HL-60/S4 treated with phorbol 12-myristate 13-acetate at 8.2 ng/mL for 4 days and 3 days (cell line): ENCODE data around the gene MICAL3.

Source experiments
- in situ Hi-C: fragments of 300-500 bp; cut with MboI; formaldehyde crosslinking; loops from 2 replicates; pipeline ENCODE4 v1.15.0; 2022; ENCODE audit warnings: low sequenced_read_pairs

Gene MICAL3

GRCh38 chr22:17957204-17957603 lies 67.2 kb downstream of the MICAL3 start:
- in situ Hi-C loops = no loop called here

DNA sequence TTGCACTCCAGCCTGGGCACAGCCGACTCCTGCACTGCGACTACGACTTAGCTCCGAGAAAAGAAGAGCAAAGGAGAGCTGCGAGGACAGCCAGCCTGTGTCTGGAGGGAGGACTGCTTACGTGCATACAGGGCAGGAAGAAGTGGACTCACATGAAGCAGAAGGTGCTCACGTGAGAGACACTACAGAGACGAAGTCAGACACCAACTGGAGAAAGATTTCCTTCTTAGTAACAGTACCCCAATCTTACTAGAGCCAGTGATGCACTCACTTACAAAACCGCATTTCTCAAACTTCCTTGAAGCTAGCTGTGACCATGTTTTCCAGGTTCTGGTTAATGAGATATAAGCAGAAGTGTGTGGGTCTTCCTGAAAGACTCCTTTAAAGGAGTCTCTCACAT lies 67.7 kb downstream of the MICAL3 start:
- in situ Hi-C loops = no loop called here

DNA sequence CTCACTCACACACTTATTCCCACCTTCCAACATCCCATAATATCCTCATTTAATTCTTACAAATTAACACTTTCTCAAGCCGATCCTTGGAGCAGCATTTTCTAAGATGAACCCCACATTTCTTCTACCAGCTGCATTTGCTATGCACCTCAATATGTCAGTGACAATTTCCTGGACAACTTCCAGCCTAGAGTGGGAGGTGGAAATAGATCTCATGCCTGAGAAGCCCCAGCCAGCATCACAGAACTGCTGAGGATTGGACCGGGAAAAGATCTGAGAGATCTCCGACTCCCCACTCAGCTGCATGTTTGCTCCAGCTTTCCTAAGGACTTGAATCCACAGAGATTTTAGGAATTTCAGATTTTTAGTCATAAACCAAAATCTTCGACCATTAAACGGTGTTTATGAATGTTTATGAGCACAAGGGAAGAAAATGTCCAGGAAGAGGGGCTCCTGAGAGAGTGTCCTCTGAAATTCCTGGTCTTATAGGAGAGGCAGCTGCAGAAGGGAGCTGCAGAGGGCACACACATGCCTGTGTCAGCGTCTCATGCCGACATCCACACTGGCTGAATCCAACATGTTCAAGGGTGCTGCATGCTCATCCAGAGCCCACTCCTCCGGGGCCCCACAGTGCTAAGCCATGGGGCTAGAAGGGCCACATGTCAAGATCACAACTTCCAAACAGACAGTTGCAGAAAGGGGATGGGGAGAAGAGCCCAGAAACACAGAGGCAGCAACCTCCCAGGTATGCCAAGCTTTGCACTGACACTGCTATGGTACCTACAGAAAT lies 68.6 kb downstream of the MICAL3 start:
- in situ Hi-C loops = no loop called here

- in situ Hi-C loops = no loop called here
Observed at GRCh38 chr22:17954860-17955587, 69.3 kb downstream of the MICAL3 start.

GRCh38 chr22:17954200-17954859 lies 70.0 kb downstream of the MICAL3 start:
- in situ Hi-C loops = no loop called here

- in situ Hi-C loops = no loop called here
Observed at GRCh38 chr22:17953147-17953546, 71.2 kb downstream of the MICAL3 start.

DNA sequence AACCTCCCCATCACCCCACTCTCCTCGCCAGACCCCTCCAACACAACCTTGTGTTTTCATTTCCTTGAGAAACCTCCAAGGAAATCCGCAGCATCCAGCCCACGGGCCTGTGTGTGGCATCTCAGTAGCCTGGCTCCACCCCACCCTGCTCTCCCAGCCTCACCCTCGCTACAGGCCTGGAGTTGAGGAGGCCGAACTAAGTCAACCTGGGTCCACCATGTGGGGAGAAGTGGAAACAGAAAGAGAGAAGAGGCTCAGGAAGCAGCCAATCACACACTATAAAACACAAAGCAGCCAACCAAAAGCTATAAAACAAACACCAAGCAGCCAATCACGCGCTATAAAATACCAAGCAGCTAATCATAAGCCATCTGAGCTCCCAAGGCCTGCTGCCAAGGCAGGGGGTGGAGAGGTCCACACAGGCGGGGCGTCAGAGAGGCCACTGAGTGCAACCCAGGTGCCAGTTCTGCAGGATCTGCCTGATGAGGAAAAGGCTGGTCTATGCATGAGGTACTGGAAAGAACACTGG lies 72.0 kb downstream of the MICAL3 start:
- in situ Hi-C loops = no loop called here

- in situ Hi-C loops = no loop called here
Observed at GRCh38 chr22:17951315-17951714, 73.0 kb downstream of the MICAL3 start.

GRCh38 chr22:17950651-17951214 lies 73.6 kb downstream of the MICAL3 start:
- in situ Hi-C loops = no loop called here

GRCh38 chr22:17949642-17950473 lies 74.5 kb downstream of the MICAL3 start:
- in situ Hi-C loops = no loop called here

- in situ Hi-C loops = no loop called here
Observed at GRCh38 chr22:17948101-17948500, 76.3 kb downstream of the MICAL3 start.

DNA sequence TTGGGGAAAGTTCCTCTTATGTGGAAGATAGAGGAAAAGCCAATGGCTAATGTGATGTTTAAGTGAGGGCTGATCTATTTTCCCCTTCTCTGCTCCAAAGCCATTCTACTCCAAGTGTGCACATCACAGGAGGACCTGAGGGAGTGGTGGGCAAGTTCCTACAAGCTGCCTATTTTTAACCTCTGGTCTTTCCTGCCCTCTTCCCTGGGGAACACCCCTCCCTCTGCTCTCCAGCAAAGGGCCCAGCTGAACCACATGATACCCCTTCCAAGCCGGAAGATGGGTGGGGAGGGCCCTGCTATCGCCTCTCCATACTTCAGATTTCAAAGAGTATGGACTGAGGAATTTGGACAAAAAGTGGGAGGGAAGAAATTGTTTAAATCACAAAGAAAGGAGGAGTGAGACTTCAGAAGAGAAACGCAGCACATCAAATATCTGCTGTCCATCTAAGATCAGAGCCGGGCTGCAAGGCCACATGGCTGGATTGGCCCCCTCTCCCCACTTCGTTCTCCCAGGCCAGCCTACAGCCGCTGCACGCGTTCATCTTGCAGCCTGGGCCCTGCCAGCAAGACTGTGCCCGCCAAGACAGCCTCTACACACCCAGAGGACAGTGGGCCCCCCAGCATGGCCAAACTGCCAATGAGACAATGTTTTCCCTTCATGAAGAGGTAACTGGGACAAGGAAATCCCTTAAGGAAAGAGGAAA lies 77.5 kb downstream of the MICAL3 start:
- in situ Hi-C loops = no loop called here

DNA sequence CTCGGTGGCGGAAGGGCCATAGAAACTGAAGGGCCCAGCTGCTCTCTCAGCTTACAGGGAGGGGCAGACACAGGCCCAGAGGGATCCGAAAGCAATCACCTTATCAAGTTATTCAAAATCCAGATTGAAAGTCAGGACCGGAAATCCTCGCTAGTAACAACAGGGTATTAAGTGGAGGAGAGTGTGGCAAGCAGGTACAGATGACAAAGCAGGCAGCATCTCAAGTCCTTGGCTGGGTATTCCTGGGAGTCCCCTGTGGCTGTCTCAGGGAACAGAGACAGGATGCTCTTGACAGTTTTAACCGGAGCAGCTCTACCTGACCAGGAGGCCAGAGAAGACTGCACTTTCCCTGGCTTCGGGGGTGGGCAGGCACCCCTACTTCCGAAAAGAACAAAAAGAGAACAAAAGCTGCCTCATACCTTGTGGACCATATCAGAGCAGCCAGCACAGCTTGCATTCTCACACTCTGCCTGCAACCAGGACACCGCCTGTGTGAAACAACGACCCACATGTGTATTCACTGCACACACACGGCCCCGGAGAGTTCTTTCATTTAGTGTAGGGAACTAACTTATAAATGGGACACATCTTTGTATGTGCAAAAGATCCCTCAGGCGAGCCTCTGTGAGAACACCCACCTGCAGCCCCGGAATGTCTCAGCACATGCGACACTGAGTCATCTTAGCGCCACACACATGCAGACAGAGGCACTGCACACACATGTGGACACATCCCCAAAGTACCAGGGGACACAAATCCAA lies 78.3 kb downstream of the MICAL3 start:
- in situ Hi-C loops = no loop called here

GRCh38 chr22:17945156-17945887 lies 79.0 kb downstream of the MICAL3 start:
- in situ Hi-C loops = no loop called here

GRCh38 chr22:17944256-17944655 lies 80.1 kb downstream of the MICAL3 start:
- in situ Hi-C loops = no loop called here

DNA sequence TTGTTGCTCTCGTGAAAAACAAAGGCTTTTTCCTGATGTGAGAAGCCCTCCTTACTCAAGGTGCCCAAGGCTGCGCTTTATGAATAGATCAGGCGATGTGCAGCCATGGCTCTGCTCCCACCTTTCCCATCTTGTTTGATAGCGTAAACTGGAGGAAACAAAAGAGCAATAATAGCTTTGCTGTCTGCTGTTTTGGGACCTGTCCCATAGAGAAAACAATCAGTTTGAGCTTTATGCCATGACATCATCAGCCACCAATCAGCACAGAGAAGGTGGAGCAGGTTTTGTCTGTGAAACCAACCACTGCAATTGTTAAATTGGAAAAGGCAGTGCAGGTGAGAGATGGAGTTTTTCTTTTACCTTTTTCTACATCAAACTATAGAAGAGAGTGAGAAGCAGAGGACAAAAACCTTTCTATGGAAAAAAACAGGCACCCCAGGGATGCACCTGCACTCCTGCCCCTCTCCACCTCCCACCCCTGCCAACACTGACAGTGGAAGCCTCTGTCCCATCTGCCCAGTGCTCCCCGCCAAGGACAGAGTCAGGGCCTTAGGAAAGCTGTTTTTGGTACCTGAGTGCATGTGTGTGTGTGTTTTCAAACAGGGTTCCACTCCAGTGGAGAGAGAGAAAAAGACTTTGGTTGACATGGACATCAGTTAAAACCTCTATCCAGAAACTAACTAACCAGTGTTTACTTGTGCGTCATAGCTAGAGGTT lies 80.7 kb downstream of the MICAL3 start:
- in situ Hi-C loops = no loop called here

DNA sequence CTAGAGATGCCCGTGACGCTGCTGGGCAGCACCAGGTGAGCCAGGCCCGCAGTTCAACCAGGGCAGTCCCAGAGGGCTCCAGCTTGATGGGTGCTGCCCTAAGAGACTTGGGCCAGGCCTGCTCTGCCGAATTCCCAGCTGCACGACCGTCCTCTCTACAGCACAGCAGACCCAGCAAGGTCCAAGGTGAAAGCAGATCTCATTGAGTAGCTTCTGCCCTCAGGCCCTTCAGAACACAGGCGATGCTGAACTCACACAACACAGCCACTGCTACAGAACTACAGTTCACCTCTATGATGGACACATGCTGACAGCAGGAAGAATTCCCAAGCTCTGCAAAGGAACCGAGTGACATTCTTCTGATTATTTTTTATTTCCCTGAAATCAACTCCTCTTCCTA lies 81.6 kb downstream of the MICAL3 start:
- in situ Hi-C loops = no loop called here
